Mesothelial cell of epicardium (in vitro differentiated cells): ENCODE results near the gene MAOA. TPM values are rescaled to one million over a fixed set of nuclear protein-coding genes. Genes with fewer than 3 reads are reported as not detected.

ENCODE experiments used
- DNase-seq, 2 experiments: peaks; one replicate each; pipeline ENCODE4 v3.0.0; 2021; ENCODE audit warnings: low spot score in 2 of 2; ENCODE audit not compliant: unreplicated experiment in 2 of 2
- H3K27ac Mint-ChIP-seq: 2 replicates; pipeline ENCODE4 v1.8.0; 2021; ENCODE audit warnings: mixed read lengths
- H3K27me3 Mint-ChIP-seq: 2 replicates; pipeline ENCODE4 v1.8.0; 2021; ENCODE audit warnings: low read depth, mixed read lengths
- H3K36me3 Mint-ChIP-seq: 2 replicates; pipeline ENCODE4 v1.8.0; 2021; ENCODE audit warnings: mixed read lengths
- H3K4me1 Mint-ChIP-seq: 2 replicates; pipeline ENCODE4 v1.8.0; 2021; ENCODE audit warnings: mixed read lengths
- H3K4me3 Mint-ChIP-seq: 2 replicates; pipeline ENCODE4 v1.8.0; 2021; ENCODE audit warnings: mild to moderate bottlenecking, moderate library complexity, mixed read lengths
- H3K9me3 Mint-ChIP-seq: 2 replicates; pipeline ENCODE4 v1.8.0; 2021; ENCODE audit warnings: mixed read lengths
- CTCF ChIP-seq: fragments of 200-600 bp; sonication (generic); IDR thresholded peaks from one replicate; pipeline ENCODE4 v1.5.0; 2021; ENCODE audit warnings: antibody characterized with exemption; ENCODE audit not compliant: unreplicated experiment
- total RNA-seq: library from RNA; stranded (reverse); gene quantifications from 3 replicates; pipeline ENCODE4 v1.2.1, GENCODE V29; 2021

Gene MAOA
- total RNA-seq, 1 donor from 2014 or later, result 0.63 TPM

- TF ChIP-seq CTCF, result no peak
- Mint-ChIP-seq H3K9me3 (peaks cover 67% of the 10 kb centered on the region), H3K27ac (no peak overlapping the region), H3K27me3 (no peaks in the 10 kb centered on the region), H3K4me3 (no peak overlapping the region), H3K36me3 (no peaks in the 10 kb centered on the region), H3K4me1 (no peaks in the 10 kb centered on the region)
- DNase-seq, result no peak
These were observed 130.0 kb downstream of the MAOA start for GRCh38 chrX:43785930-43786591.

Other genes with a start within 250 kb of the MAOA start
- gene MAOB, start 226.2 kb downstream of the MAOA start, total RNA-seq, result 0.44 to 0.65 TPM (median 0.57 TPM) in 3 replicates